ENCODE results near the gene FNDC10.

GRCh38 chr1:1569341-1569740 is 30.6 kb downstream of the FNDC10 start:
- TF ChIP-seq CTCF (IDR thresholded peaks at IDR 0.05) (no peak), POLR2A (IDR thresholded peaks at IDR 0.05) (no peak)

Measured in suprapubic skin (tissue), 3 donors.